DOHH2 (cell line): ENCODE results near the gene ADCY1.
"Not testable (repeated sequence)": the region's sequence is repeated elsewhere in the genome, so short reads cannot be mapped to it uniquely, and the experiment has no call there.

Experiments used
- EZH2phosphoT487 ChIP-seq: fragments of 200-600 bp; sonication (generic); IDR thresholded peaks from 2 replicates; pipeline ENCODE4 v1.6.1; 2017; ENCODE audit warnings: borderline replicate concordance, mild to moderate bottlenecking, antibody characterized with exemption, low read length, moderate library complexity, mixed read lengths
- TF ChIP-seq, protein P1 (sequence below): fragments of 200-600 bp; sonication (generic); IDR thresholded peaks from one replicate; pipeline ENCODE4 v1.5.1; 2014; ENCODE audit warnings: antibody characterized with exemption, mild to moderate bottlenecking, low read depth, low read length; ENCODE audit not compliant: poor library complexity, severe bottlenecking

DNA sequence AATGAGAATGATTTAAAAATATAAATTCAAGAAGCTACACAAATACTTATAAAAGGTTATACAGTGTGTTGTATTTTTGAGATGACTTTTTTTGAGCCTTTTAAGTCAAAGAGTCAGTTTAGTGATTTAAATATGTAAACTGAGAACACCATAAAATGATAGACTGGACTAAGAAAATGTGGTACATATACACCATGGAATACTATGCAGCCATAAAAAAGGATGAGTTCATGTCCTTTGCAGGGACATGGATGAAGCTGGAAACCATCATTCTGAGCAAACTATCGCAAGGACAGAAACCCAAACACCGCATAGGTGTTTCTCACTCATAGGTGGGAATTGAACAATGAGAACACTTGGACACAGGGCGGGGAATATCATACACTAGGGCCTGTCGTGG, 182.2 kb downstream of the ADCY1 start:
- TF ChIP-seq, protein P1, sequence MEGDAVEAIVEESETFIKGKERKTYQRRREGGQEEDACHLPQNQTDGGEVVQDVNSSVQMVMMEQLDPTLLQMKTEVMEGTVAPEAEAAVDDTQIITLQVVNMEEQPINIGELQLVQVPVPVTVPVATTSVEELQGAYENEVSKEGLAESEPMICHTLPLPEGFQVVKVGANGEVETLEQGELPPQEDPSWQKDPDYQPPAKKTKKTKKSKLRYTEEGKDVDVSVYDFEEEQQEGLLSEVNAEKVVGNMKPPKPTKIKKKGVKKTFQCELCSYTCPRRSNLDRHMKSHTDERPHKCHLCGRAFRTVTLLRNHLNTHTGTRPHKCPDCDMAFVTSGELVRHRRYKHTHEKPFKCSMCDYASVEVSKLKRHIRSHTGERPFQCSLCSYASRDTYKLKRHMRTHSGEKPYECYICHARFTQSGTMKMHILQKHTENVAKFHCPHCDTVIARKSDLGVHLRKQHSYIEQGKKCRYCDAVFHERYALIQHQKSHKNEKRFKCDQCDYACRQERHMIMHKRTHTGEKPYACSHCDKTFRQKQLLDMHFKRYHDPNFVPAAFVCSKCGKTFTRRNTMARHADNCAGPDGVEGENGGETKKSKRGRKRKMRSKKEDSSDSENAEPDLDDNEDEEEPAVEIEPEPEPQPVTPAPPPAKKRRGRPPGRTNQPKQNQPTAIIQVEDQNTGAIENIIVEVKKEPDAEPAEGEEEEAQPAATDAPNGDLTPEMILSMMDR = not testable (repeated sequence)
- not testable (repeated sequence) for TF ChIP-seq EZH2phosphoT487
